ENCODE data around the gene STUB1.

The STUB1 gene

DNA sequence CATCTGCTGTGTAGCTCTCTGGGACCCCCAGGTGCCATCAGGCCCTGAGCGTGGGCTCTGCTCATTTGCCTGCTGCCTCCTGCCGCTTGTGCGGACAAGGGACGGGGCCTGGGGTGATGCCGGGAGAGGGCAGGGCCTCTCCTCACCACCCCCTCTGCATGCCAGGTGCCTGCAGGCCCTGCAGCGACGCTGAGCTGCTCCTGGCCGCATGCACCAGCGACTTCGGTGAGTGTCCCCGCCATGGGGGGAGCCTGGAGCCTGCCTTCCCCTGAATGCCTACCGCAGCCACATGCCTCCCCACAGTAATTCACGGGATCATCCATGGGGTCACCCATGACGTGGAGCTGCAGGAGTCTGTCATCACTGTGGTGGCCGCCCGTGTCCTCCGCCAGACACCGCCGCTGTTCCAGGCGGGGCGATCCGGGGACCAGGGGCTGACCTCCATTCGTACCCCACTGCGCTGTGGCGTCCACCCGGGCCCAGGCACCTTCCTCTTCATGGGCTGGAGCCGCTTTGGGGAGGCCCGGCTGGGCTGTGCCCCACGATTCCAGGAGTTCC is 36.6 kb downstream of the STUB1 start:
- Histone ChIP-seq H3K36me3 (peaks cover 2% of the 10 kb centered on the region; the same call in 1 of the 2 replicates), H3K27me3 (ENCODE audit: insufficient read depth, low read depth, severe bottlenecking) (no peaks in the 10 kb centered on the region), H3K9me3 (ENCODE audit: severe bottlenecking) (no peaks in the 10 kb centered on the region), H3K4me3 (ENCODE audit: low read depth, low read length) (no peak overlapping the region), H3K27ac (no peak overlapping the region)
- no peak for DNase-seq
- TF ChIP-seq, protein P1, sequence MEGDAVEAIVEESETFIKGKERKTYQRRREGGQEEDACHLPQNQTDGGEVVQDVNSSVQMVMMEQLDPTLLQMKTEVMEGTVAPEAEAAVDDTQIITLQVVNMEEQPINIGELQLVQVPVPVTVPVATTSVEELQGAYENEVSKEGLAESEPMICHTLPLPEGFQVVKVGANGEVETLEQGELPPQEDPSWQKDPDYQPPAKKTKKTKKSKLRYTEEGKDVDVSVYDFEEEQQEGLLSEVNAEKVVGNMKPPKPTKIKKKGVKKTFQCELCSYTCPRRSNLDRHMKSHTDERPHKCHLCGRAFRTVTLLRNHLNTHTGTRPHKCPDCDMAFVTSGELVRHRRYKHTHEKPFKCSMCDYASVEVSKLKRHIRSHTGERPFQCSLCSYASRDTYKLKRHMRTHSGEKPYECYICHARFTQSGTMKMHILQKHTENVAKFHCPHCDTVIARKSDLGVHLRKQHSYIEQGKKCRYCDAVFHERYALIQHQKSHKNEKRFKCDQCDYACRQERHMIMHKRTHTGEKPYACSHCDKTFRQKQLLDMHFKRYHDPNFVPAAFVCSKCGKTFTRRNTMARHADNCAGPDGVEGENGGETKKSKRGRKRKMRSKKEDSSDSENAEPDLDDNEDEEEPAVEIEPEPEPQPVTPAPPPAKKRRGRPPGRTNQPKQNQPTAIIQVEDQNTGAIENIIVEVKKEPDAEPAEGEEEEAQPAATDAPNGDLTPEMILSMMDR (IDR thresholded peaks at IDR 0.05; ENCODE audit: low read depth, low read length): no peak

DNA sequence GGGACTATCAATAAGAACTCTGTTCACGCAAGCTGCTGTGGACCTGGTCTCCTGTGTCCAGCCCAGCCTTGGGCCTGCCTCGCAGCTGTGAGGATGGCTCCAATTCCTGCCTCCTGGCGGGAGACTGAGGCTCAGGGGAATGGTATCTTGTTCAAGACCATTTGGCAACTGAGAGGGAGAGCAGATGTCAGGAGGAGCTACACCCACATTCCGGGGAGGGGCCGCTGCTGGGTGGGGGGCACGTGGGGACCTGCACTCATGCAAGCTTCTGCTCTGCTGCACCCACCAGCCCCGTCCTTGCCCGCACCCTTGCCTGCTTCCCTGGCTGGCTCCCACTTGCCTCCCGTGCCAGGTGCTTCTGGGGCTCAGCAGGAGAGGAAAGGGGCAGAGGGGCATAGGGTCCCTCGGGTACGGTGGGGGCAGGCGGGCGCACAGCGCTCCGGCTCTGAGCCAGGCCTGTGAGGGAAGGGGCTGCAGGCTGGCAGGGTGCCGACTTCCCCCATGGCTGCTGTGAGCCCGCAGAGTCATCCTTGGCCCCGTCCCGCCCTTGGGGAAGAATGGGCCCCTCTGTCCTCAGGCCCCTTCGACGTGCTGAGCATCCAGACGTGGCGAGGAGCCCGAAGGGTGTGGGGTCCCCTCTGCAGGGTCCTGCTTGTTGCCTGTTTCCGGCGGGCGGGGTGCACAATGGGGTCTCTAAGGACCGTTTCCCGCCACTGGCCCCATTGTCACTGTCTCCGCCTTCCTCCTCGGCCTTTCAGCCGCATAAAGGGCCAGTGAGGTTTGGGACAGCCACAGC is 37.4 kb downstream of the STUB1 start:
- DNase-seq: no peak
- Histone ChIP-seq H3K27me3 (ENCODE audit: insufficient read depth, low read depth, severe bottlenecking) (no peaks in the 10 kb centered on the region), H3K36me3 (peaks cover 6% of the 10 kb centered on the region; the same call in 1 of the 2 replicates), H3K4me3 (ENCODE audit: low read depth, low read length) (no peak overlapping the region), H3K9me3 (ENCODE audit: severe bottlenecking) (no peaks in the 10 kb centered on the region), H3K27ac (no peak overlapping the region; the same call in 1 of the 2 replicates)
- TF ChIP-seq, protein P1 (IDR thresholded peaks at IDR 0.05; ENCODE audit: low read depth, low read length): no peak

DNA sequence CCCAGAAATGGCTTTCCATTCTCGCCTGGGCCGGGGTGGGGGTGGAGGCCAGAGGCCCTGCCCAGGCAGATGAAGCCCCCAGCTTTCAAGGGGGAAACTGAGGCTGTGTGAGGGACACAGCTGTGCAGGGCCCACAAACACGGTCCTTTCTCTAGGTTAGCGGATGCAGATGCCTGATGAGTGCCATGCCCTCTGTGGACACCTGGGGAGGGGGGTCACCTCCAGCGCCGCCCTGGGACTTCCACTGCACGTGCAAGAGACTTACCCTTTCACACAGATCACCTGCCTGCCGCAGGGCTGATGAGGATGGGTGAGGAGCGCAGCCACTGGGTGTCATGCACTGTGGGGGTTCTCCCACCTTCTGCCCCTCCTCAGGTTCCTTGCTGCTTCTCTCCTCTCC is 38.2 kb downstream of the STUB1 start:
- Histone ChIP-seq H3K27me3 (ENCODE audit: insufficient read depth, low read depth, severe bottlenecking) (no peaks in the 10 kb centered on the region), H3K27ac (no peak overlapping the region; the same call in 1 of the 2 replicates), H3K9me3 (ENCODE audit: severe bottlenecking) (no peaks in the 10 kb centered on the region), H3K4me3 (ENCODE audit: low read depth, low read length) (no peak overlapping the region), H3K36me3 (peaks cover 6% of the 10 kb centered on the region)
- DNase-seq: no peak
- TF ChIP-seq, protein P1 (IDR thresholded peaks at IDR 0.05; ENCODE audit: low read depth, low read length): no peak

DNA sequence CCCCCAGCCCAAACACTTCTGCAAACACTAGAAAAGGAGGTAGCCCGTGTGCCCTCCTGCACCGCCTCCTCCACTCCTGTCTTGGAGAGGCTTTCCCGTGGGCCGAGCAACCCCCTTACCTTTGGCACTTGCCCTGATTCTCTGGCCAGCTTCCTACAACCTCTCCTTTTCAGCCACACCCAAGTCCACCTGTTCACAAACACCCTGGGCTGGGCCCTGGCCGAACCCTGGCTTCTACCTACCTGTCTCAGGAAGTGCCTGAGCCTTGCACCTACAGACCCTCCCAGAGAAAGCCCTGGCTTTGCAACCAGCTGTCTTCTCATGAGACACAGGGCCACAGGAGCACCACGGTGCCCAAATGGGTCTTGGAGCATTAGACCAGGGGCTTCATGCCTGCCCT is 38.7 kb downstream of the STUB1 start:
- DNase-seq: no peak
- no peaks in the 10 kb centered on the region for H3K27me3 ChIP-seq (ENCODE audit: insufficient read depth, low read depth, severe bottlenecking)
- H3K27ac ChIP-seq: peak overlapping the region; percentile 47
- H3K36me3 ChIP-seq: peaks cover 6% of the 10 kb centered on the region
- no peak overlapping the region for H3K4me3 ChIP-seq (ENCODE audit: low read depth, low read length)
- TF ChIP-seq, protein P1 (IDR thresholded peaks at IDR 0.05; ENCODE audit: low read depth, low read length): no peak
- no peaks in the 10 kb centered on the region for H3K9me3 ChIP-seq (ENCODE audit: severe bottlenecking)

DNA sequence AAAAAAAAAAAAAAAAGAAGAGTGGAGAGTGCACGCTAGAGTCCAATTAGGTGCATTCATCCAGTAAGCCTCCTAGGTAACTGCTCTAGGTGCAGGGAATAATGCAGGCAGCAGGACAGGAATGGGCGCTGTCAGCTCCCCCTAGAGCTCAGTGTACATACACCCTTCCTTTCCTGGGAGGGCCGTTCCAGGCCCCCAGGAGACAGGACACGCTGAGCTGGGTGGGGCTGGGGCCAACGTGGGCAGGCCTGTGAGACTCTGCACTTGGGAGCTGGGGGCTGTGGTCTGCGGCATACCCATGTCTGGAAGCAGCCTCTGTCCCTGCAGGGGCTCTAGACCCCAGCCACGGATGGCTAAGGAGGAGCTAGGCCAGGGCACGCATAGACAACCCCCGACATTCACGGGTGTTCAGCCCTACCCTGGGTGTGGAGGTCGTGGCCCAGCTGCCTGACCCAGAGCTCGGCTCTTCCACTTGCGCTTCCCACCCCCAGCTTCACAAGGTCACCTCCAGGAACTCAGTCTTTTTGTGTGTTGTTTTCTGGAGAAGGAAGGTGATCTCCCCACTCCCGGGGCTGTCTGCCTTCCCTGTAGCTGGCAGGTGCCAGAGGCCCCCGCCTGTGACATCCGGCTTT is 39.7 kb downstream of the STUB1 start:
- Histone ChIP-seq H3K9me3 (ENCODE audit: severe bottlenecking) (no peaks in the 10 kb centered on the region), H3K27me3 (ENCODE audit: insufficient read depth, low read depth, severe bottlenecking) (no peaks in the 10 kb centered on the region), H3K36me3 (peaks cover 6% of the 10 kb centered on the region), H3K4me3 (ENCODE audit: low read depth, low read length) (peak overlapping the region; percentile 73), H3K27ac (peak overlapping the region; percentile 99)
- TF ChIP-seq, protein P1 (IDR thresholded peaks at IDR 0.05; ENCODE audit: low read depth, low read length): peak; percentile 55
- DNase-seq: peak; percentile 63

Data from WERI-Rb-1 (cell line).